ENCODE measurements around the gene MAPKAP1.

The MAPKAP1 gene

GRCh38 chr9:125591245-125591644 lies 115.8 kb downstream of the MAPKAP1 start:
- ATAC-seq (ENCODE audit: insufficient read depth, low read depth): no peak
- Histone ChIP-seq H3K27me3 (ENCODE audit: insufficient read depth, low read length, poor library complexity) (no peaks in the 10 kb centered on the region), H3K9ac (ENCODE audit: low read depth, low read length) (no peak overlapping the region), H3K9me3 (ENCODE audit: insufficient read depth, low read length, severe bottlenecking) (no peaks in the 10 kb centered on the region), H3K4me2 (ENCODE audit: insufficient read depth, low read length) (no peak overlapping the region), H3K4me3 (ENCODE audit: low read depth in 1 of 2, low read length in 2 of 2) (no peak overlapping the region), H4K20me1 (ENCODE audit: insufficient read depth, low read length) (peaks cover 2% of the 10 kb centered on the region; the same call in 1 of the 2 replicates), H3K27ac (ENCODE audit: low read length) (no peak overlapping the region), H3K4me1 (ENCODE audit: insufficient read depth, low read length) (no peaks in the 10 kb centered on the region), H3K79me2 (ENCODE audit: insufficient read depth, low read length) (peaks cover 8% of the 10 kb centered on the region; the same call in 1 of the 2 replicates), H2AFZ (ENCODE audit: low read depth, low read length) (no peak overlapping the region), H3K36me3 (ENCODE audit: insufficient read depth, low read length) (no peaks in the 10 kb centered on the region)
- no peak for TF ChIP-seq CTCF (IDR thresholded peaks at IDR 0.05; ENCODE audit: borderline replicate concordance, extremely low read depth, low read length, poor library complexity, severe bottlenecking)
- TF ChIP-seq EZH2 (IDR thresholded peaks at IDR 0.05; ENCODE audit: borderline replicate concordance, low read depth, low read length, severe bottlenecking): no peak
- DNase-seq: no peak

- H3K4me1 ChIP-seq (ENCODE audit: insufficient read depth, low read length): no peaks in the 10 kb centered on the region
- peaks cover 2% of the 10 kb centered on the region; the same call in 1 of the 2 replicates for H4K20me1 ChIP-seq (ENCODE audit: insufficient read depth, low read length)
- DNase-seq: no peak
- no peak overlapping the region for H2AFZ ChIP-seq (ENCODE audit: low read depth, low read length)
- H3K9ac ChIP-seq (ENCODE audit: low read depth, low read length): no peak overlapping the region
- peaks cover 10% of the 10 kb centered on the region; the same call in 1 of the 2 replicates for H3K36me3 ChIP-seq (ENCODE audit: insufficient read depth, low read length)
- H3K27ac ChIP-seq (ENCODE audit: low read length): no peak overlapping the region
- no peaks in the 10 kb centered on the region for H3K9me3 ChIP-seq (ENCODE audit: insufficient read depth, low read length, severe bottlenecking)
- ATAC-seq (ENCODE audit: insufficient read depth, low read depth): no peak
- H3K4me2 ChIP-seq (ENCODE audit: insufficient read depth, low read length): no peak overlapping the region
- H3K4me3 ChIP-seq (ENCODE audit: low read depth in 1 of 2, low read length in 2 of 2): no peak overlapping the region
- peaks cover 8% of the 10 kb centered on the region; the same call in 1 of the 2 replicates for H3K79me2 ChIP-seq (ENCODE audit: insufficient read depth, low read length)
- TF ChIP-seq CTCF (IDR thresholded peaks at IDR 0.05; ENCODE audit: borderline replicate concordance, extremely low read depth, low read length, poor library complexity, severe bottlenecking): no peak
- no peak for TF ChIP-seq EZH2 (IDR thresholded peaks at IDR 0.05; ENCODE audit: borderline replicate concordance, low read depth, low read length, severe bottlenecking)
- H3K27me3 ChIP-seq (ENCODE audit: insufficient read depth, low read length, poor library complexity): no peaks in the 10 kb centered on the region
These were observed 117.7 kb downstream of the MAPKAP1 start for GRCh38 chr9:125589287-125589686.

- H3K79me2 ChIP-seq (ENCODE audit: insufficient read depth, low read length): peaks cover 8% of the 10 kb centered on the region; the same call in 1 of the 2 replicates
- peaks cover 2% of the 10 kb centered on the region; the same call in 1 of the 2 replicates for H4K20me1 ChIP-seq (ENCODE audit: insufficient read depth, low read length)
- TF ChIP-seq EZH2 (IDR thresholded peaks at IDR 0.05; ENCODE audit: borderline replicate concordance, low read depth, low read length, severe bottlenecking): no peak
- no peak for TF ChIP-seq CTCF (IDR thresholded peaks at IDR 0.05; ENCODE audit: borderline replicate concordance, extremely low read depth, low read length, poor library complexity, severe bottlenecking)
These were observed 119.1 kb downstream of the MAPKAP1 start for GRCh38 chr9:125587819-125588460.

More at GRCh38 chr9:125587819-125588460, 119.1 kb downstream of the MAPKAP1 start:
- Histone ChIP-seq H3K27ac (ENCODE audit: low read length) (no peak overlapping the region), H2AFZ (ENCODE audit: low read depth, low read length) (no peak overlapping the region), H3K4me3 (ENCODE audit: low read depth in 1 of 2, low read length in 2 of 2) (no peak overlapping the region), H3K27me3 (ENCODE audit: insufficient read depth, low read length, poor library complexity) (no peaks in the 10 kb centered on the region), H3K36me3 (ENCODE audit: insufficient read depth, low read length) (peaks cover 10% of the 10 kb centered on the region; the same call in 1 of the 2 replicates), H3K4me2 (ENCODE audit: insufficient read depth, low read length) (no peak overlapping the region), H3K9me3 (ENCODE audit: insufficient read depth, low read length, severe bottlenecking) (no peaks in the 10 kb centered on the region), H3K4me1 (ENCODE audit: insufficient read depth, low read length) (no peaks in the 10 kb centered on the region), H3K9ac (ENCODE audit: low read depth, low read length) (no peak overlapping the region)
- no peak for ATAC-seq (ENCODE audit: insufficient read depth, low read depth)
- no peak for DNase-seq

Measured in DND-41 (cell line).